Fibroblast of skin of abdomen (primary cell): ENCODE results near the gene CATSPER2. TPM values are rescaled to one million over a fixed set of nuclear protein-coding genes. Genes with fewer than 3 reads are reported as not detected.
"Not testable (repeated sequence)": the region's sequence is repeated elsewhere in the genome, so short reads cannot be mapped to it uniquely, and the experiment has no call there.

Experiments used
- DNase-seq: peaks from one replicate; pipeline ENCODE4 v3.0.0-alpha.2; 2013
- polyA plus RNA-seq, 2 experiments: library from polyadenylated mRNA; unstranded; fragments of 120-200 nt; gene quantifications; one replicate each; pipeline ENCODE4 v1.2.1, GENCODE V29; 2013; ENCODE audit not compliant: insufficient read length in 2 of 2

Gene CATSPER2
- polyA plus RNA-seq (2013, experiment 1 of 2; ENCODE audit: insufficient read length), result 1.5 TPM
- 2.1 TPM for polyA plus RNA-seq (2013, experiment 2 of 2; ENCODE audit: insufficient read length)

DNA sequence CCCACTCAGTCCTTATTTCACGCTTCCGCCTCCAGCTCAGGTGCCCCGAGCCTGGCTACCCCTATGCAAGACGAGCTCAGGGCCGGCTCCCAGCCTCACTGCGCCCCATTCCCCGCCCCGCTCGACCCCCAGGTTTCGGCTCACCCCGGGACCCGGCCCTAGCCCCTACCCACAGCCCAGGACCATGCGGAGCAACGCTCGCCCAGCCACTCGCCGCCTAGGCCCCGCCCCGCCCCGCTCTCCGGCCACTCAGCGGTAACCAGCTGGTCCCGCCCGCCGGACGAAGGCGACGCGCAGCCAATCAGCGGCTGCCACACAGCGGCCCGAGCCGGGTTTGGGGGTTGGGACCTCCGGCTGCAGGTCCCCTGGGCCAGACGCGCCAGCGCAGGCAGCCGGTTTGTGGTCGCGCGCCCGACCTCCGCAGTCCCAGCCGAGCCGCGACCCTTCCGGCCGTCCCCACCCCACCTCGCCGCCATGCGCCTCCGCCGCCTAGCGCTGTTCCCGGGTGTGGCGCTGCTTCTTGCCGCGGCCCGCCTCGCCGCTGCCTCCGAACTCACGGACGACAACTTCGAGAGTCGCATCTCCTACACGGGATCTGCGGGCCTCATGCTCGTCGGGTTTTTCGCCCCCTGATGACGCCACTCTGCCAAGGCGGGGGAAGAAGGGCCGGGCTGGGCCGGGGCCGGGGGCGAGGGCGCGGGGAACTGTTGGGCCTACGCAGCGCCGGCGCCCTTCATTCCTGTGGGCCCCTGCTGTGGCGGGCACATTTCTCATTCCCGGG lies at the start of gene CATSPER2:
Gene CATSPER2 (minus strand): TSS at position 196 of the 781 bp plus-strand sequence. CDS start 783 bp downstream, outside the sequence.
- no peak for DNase-seq

- DNase-seq, result not testable (repeated sequence)
Observed at GRCh38 chr15:43693148-43694022, 44.7 kb upstream of the CATSPER2 start, which contains the start of gene CKMT1A. Gene CKMT1A (plus strand): TSS chr15:43693859. CDS start chr15:43694051, 192 bp downstream.

DNA sequence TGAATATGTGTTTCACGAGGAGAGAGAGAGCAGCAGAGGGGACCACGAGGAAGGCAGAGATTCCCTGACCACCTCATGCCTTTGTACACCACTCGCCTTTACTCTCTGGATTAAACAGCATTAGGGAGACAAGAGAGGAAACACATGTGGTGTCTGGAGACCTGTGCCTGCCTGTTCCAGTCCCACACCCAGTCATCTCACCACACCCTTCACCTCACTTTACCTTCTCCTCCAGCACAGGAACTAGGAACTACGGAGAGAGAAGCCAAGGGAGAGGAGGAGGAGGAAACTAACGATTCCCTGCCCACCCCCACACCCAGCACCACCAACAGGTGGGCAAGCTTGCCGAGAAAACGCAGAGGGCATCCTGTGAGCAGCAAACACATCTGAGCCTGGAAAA lies 44.0 kb upstream of the CATSPER2 start:
- not testable (repeated sequence) for DNase-seq

DNA sequence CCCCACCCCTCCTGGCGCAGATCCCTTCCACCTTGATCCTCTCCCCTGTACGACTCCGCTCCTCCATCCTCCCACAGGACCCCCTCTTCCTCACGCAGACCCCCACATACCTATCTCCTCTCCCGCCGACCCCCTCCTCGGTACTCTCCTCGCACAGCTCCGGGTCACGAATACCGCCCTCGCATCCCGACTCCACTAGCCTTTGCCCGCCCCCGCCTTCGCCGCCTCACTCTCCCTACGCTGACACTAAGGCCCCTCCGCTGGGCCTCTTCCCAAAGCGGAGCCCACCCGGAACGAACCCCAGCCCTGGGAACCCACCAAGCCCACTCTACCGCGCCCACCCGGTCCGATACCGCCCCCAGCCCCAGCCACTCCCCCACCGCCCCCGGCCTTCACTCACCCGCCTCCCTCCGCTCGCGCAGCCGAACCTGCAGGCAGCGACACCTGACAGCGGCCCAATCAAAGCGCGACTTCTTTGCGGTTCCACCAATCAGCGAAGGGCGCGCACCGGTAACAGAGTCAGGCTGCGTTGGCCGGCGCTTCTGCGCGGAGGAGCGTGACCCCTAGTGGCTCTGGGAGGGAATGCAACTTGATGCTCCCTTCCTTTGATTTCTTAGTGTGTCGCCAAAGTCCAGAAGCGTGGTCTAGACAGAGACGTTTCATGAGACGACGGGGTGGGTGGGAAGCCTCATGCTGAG lies 41.1 kb upstream of the CATSPER2 start:
- DNase-seq, result not testable (repeated sequence)

DNA sequence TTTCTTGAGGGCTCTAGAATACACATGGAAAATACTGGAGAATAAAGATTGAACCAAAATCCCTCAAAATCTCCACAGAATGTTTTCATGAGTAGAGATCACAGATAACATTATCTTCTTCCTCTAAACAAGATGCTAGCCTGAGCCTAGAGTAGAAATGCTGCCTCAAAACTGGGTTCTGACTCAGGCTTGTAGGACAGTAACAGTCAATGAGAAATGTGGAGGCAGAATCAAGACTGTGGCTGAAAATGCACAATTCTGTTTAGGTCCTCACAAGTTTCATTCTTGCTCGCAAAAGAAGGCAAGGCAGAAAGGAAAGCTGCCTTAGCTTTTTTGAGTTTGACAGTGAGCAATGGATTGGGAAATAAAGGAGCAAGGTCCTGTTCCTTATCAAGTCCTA lies 25.5 kb upstream of the CATSPER2 start:
- DNase-seq, result not testable (repeated sequence)

- DNase-seq, result not testable (repeated sequence)
Observed at GRCh38 chr15:43666177-43666576, 17.5 kb upstream of the CATSPER2 start.

DNA sequence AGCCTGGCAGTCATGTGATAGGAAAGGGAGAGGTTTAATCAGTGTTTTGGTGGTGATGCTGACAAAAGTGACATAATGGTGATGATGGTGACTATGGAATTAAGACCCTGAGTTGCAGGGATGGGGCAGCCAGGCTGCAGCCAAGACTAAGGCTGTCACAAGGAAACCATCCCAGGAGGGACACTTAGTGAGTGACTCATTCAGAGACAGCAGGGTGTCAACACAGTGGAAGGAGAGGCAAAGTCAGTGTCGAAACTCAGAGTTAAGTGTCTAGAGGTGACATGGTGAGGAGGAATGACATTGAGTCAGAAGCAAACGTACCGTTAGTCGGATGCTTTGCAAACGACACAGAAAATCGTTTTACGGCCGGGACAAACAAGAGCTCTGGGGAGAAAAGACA lies 14.7 kb upstream of the CATSPER2 start:
- DNase-seq, result not testable (repeated sequence)

DNA sequence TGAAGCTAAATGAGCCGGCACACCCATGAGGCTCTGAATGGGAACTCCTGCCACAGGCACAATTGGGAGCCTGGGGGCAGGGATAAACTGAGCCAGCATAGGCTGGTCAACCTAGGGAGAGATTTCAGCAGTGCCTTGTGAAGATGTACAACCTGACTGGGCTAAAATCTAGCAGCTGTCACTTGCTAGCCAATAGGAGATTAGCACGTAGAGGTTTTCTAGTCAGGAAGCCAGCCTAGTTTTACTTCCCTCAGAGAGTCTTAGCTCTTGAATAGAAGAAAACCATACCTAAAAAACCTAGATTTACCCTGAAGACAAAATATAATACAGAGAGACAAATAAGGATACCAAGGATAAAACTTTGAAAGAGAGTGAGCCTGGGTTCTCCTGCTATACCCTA lies 13.6 kb upstream of the CATSPER2 start:
- not testable (repeated sequence) for DNase-seq

DNA sequence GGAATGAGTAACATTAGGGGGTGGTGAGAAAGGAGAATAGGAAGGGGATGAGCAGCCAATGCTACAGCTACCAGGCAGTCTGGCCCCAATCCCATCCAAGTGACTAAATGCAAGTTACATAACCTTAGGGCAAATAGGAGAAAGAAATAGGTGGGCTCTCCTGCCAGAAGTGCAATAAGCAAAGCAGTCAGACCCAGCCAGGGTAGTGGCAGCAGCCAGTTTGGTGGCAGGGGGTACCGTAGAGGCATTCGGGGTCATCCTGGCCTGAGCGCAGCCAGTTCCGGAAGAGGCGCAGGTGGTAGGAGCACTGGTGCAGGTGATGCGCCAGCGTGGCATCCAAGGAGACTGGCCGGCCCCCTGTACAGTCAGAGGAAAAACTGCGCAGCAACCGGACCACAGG lies 11.1 kb upstream of the CATSPER2 start:
- DNase-seq, result not testable (repeated sequence)

GRCh38 chr15:43649430-43649926 lies 834 bp upstream of the CATSPER2 start:
- not testable (repeated sequence) for DNase-seq

DNA sequence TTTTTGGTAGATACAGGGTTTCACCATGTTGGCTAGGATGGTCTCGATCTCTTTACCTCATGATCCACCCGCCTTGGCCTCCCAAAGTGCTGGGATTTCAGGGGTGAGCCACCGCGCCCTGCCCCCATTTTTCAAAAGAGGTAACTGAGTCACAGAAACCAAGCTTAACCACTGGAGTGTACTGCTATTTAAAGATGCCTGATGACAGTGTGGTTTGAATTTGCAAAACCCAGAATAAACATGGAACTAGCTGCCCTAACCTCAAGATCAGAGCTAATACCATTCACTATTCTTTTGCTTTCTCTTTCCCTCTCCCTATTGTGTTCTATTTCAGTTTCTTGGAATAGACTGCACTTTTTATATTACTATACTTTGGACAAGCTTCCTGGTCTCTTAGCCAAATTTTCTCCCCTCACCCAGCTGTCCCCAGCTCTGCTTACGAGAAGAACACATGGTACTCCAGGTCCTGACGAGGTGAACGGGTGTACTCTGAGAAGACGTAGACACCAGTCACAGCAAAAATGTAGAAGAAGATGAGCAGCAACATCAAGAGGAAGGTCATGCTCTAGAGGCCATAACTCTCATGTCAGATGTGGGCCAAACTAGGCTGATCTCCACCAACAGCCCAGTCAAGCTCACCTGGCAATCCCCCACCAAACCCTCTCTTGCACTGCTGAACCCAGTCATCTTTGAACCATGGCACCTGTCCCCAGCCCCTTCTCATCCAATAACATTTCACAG lies 10.0 kb downstream of the CATSPER2 start:
- DNase-seq, result not testable (repeated sequence)

DNA sequence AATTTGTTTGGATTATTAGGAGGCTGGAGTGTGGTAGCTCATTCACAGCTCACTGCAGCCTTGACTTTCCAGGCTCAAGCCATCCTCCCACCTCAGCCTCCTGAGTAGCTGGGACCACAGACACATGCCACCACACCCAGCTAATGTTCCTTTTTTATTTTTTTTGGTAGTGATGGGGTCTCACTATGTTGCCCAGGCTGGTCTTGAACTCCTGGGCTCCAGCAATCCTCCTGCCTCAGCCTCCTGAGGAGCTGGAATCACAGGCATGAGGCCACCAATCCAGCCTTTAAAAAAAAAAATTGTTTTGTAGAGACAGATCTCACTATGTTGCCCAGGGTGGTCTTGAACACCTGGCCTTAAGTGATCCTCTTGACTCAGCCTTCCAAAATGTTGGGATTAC lies 21.7 kb downstream of the CATSPER2 start:
- not testable (repeated sequence) for DNase-seq

DNA sequence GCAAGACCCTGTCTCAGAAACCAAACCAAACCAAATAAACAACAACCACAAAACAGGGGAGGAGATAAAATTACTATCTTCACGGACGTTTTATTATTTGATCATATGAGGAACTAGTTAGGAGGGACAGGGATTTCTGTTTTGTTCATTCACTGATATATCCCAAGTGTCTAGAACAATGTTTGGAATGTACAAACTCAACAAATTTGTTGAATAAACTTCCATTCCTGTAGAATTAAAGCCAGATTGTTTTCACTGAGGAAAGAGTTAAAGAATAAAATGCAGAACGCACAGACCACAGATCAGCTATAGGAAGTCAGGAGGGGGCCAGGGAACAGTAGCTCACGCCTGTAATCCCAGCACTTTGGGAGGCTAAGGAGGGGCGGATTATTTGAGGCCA lies 23.5 kb downstream of the CATSPER2 start:
- DNase-seq, result peak; percentile 41

DNA sequence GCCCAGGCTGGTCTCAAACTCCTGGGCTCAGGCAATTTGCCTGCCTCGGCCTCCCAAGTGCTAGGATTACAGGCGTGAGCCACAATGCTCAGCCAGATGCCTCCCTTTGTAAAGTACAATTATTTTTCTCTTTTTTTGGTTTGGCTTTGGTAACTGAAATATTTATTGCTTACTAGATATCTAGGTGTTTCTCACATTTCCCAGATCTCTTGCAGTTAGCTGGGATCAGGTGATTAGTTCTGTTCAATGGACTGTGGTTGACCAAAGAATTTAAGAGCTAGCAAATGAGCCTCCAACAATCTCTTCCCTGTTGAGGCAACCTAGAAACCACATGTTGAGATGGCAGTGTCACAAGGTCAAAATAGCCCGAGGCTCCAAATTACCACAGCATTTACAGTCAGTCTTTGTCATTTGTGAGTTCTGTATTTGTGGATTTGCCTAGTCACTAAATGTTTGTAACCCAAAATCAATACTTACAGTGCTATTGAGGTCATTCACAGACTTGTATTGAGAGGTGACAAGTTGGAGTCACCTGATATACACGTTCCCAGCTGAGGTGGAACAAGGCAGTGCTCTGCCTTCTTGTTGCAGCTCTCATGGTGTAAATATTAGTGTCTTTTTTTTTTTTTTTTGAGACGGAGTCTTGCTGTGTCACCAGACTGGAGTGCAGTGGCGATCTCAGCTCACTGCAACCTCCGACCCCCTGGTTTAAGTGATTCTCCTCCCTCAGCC lies 26.4 kb downstream of the CATSPER2 start:
- DNase-seq, result not testable (repeated sequence)

DNA sequence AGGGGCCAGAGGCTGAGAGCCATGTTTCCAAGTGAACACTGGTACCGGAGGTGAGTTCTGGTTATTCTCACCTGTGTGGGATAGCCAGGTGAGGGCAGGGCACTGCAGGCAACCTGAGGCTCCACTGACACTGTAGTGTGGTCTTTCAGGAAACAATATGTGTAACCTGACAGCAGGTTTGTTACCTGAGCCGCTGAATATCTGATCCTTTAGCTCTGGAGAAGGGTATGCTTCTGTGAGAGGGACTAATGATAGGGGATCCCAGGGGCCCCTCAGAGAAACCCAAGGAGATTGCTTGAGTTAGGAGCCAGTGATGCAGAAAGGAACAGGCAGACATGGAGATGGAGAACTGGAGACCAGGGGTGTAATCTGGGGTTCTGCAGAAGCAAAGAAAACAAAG lies 29.9 kb downstream of the CATSPER2 start, which contains the start of gene STRC:
Gene STRC (minus strand): TSS at position 101 of the 400 bp plus-strand sequence. CDS start 78 bp downstream, at position 23.
- not testable (repeated sequence) for DNase-seq

DNA sequence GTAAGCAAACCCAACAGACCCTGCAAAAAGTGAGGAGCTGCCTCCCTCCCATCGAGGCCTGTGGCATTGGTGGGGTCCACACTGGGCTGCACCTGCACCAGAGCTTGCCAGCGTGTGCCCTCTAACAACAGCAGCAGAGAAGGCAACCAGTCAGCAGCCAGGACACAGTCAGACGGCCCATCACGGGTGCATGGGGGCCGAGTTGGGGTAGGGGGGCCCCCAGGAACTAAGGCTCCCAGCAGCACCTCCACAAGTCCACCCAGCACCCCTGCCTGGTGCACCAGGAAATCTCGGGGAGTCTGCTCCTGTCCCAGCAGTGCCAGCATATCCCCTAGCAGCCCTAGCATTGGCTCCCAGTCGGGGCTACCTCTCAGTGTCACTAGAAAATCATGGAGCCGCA lies 30.9 kb downstream of the CATSPER2 start:
- not testable (repeated sequence) for DNase-seq

GRCh38 chr15:43602233-43602632 lies 46.4 kb downstream of the CATSPER2 start:
- DNase-seq, result not testable (repeated sequence)

DNA sequence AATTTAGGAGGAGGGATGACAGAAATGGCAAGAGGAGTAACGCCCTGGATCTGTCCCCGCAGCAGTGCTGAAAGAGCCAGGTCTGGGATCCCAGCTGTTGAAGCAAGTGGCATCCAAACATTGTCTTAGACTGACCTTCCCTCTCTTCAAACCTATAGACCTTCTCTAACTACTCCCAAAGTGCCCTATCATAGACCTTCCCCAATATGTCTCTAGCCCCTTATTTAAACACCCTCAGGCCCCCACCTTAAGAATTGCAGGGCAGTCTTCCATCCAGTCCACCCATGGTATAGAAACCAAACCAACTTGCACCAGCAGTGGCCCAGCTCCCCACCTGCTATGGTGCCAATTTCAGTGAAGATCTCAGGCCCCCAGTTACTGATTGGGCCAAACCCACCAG lies 48.4 kb downstream of the CATSPER2 start:
- not testable (repeated sequence) for DNase-seq

DNA sequence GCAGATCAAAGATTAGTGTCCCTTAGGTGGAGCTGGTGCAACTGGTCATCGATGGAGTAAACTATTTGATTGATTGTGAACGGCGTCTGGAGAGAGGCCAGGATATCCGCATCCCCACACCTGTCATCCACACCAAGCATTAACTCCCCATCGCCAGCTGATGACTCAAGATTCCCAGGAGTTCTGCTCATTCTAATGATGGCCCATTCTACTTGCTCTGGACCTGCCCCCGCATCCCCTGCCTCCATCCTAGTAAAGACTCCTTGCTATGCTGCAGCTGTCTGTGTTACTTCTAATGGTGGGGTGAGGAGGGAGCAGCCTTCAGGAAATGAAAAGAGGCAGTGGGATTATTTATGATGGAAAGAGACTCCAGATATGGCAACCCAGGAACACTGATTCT lies 49.5 kb downstream of the CATSPER2 start:
- DNase-seq, result not testable (repeated sequence)
